GM19463 (cell line): ENCODE measurements around the gene CORO7.

Source experiments
- ATAC-seq: cut with Tn5 transposase; IDR thresholded peaks from one replicate; pipeline ENCODE4 v1.9.1; 2021; ENCODE audit warnings: mild to moderate bottlenecking, moderate library complexity; ENCODE audit not compliant: unreplicated experiment

Gene CORO7

DNA sequence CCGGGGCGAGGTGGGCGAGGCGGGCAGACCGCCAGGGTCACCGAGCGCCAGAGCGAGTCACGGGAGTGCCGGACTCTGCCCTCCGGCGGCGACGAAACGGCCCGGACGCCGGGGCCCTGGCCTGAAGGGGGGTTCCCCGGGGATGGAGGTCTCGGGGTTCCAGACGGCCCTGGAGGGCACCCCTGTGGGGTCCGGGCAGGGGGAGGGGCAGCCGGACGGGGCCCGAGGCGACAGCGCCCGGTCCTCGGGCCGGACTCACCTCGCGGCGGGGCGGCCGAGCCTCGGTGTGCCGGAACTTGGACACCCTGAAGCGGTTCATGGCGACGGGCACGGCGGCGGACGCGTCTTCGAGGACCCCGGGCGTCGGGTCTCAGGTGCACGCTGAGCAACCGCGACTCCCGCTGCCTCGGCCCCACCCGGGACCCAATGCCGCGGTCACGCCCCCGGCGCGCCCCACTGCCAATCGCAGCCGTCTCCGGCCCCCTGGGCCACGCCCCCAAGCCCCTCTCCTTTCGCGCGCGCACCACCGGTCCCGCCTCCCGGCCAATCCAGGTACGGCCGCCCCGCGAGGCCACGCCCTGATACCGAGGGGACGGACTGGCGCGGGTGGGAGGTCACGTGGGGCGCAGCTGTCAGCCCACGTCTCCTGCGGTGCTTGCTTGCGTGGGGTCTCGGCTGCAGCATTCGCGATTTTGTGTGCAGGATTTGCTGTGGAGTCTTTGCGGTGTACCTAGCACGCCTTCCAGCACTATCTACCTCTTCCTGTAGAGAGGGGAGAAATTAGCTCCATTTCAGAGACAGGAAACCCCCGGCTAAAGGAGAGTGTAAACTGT is at the start of gene CORO7:
Gene CORO7, minus strand, starts transcription at position 397 of the 833 bp plus-strand sequence. Its CDS starts 78 bp downstream, at position 319.
- peak; percentile 75 for ATAC-seq

DNA sequence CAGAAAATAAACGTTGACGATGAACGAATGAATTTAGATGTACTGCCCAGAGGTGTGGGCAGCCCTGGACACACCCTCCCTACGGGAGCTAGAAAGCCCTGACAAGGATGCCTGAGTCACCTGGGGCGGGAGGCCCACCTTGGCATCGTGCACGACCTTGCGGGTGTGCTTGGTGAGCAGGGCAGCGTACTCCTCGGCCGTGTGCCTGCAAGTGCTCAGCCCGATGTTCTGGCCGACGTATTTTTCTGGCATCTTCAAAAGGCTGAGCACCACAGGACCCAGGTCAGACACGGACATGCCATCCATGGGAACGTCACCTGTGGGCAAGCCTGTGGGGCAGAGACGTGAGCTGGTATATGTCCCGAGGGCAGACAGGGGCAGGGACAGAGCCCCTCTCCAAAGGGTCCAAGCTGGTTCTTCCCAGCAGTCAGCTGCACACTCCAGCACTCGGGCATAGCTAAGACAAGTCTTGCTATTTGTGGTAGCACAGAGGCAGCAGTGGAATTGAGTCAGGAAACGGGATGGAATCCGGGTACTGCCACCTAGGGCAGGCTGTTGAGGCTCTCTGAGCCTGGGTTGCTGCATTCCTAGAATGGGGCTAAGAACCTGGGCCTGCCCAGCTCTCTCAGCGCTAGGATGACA is 47.2 kb upstream of the CORO7 start:
- no peak for ATAC-seq

DNA sequence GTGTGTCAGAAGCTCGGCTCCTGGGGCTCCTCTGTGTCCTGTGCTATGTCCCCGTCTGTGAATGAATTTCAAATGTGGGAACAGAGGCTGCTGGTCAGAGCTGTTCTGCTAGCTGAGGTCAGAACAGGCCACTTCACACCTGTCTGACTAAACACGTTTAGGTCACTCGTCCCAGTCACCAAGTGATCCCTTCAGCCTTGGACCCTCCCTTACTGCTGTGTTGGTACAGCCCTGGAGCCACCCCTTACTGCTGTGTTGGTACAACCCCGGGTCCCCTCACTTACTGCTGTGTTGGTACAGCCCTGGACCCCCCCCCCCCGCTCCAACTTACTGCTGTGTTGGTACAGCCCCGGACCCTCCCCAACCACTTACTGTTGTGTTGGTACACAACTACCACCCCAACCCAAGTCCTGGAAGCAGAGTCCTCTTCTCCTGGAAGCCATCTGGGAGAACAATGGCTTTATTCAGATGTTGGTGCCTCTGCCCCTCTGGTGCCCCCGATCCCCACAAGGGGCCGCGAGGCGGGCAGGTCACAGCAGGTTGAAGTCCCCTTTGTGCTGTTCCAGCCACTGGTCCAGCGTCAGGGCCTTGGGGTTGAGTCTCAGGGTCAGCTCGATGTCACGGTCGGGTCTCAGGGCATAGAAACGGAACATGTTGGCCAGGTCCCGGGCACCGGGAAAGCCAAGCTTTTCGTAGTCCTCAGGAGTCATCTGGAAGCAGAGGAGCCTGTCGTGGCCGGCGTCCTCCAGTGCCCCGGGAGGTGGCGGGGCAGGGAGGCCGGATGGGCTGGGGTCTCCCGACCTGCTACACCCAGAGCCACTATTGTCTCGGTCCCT is 45.1 kb upstream of the CORO7 start:
- no peak for ATAC-seq

DNA sequence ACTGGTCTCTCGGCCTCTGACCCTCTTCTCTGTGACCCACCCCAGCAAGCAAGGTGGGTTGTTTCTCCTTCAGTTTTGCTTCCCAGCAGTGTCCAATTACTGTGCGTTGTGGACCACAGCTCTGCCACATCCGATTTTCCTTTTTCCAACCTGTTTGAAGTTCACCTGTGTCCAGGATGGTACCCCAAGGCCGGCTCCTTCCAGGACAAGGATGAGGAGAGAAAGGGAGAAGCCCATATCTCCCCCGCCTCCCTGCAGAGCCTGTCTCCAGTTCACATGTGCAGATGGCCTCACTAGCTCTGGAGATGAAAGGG is 44.5 kb upstream of the CORO7 start:
- no peak for ATAC-seq

DNA sequence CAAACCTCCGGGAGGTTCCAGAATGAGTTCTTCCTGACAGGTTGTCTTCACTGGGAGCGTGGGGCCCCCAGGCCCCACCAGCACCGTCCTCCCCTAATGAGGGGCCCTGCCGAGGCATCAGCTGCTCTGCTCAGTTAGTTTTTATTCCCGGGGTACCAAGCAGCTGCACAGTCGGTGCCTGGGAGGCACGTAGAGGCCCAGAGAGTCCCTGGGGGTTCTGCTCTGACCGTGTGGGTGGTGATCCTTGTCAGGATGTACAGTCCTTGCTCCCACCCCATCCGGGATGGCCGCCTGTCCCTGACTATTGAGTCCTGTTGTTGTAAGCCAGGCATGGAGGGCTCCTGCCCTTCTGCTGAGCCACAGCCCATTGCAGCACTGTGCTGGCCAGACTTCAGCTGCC is 39.6 kb upstream of the CORO7 start:
- no peak for ATAC-seq

DNA sequence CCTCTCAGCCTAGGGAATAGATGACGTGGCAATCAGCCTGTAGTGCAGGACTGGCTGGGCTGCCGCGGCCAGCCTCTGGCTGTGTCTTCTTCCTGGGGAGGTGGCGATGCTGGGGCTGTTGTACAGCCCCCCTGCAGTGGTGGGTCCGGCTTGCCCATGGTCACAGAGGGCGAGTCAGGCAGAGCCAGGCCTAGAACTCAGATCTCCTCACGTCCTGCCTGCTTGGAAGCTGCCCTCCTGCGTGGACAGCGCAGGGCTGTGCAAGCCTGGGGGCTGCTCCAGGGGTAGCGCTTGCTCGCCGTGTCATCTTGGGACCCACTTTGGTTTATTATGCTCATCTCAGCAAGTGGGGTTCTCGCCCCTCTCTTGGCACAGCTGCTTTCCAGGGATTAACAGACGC is 38.7 kb upstream of the CORO7 start:
- no peak for ATAC-seq

DNA sequence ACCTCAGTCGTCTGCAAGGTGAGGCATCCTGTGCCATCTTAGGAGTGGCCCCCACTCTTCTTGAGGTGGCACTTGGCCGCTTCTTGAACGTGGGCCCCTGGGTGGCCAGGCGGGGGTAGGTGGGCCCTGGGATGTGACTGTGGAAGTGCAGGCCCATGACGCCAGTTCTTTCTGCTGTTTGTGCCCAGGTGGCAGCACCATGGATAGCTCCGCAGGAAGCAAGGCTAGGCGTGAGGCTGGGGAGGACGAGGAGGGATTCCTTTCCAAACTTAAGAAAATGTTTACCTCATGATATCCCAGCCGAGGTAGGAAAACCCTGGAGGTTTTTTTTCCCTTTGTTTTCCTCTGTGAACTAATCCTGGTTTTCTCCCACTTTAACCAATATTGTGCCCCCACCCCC is 38.2 kb upstream of the CORO7 start:
- ATAC-seq = no peak

DNA sequence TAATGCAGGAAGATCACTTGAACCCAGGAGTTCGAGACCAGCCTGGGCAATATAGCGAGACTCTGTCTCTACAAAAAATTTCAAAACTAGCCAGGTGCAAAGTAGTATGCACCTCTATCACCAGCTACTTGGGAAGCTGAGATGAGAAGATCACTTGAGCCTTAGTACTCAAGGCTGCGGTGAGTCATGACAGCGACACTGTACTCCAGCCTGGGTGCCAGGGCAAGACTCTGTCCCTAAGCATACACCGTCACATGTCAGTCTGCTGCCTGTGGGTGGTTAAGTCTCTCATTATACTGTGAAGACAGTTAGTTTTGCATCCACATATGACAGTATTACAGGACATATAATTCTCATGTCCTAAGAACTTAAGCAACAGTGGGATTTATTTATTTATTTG is 36.3 kb upstream of the CORO7 start:
- ATAC-seq = no peak

DNA sequence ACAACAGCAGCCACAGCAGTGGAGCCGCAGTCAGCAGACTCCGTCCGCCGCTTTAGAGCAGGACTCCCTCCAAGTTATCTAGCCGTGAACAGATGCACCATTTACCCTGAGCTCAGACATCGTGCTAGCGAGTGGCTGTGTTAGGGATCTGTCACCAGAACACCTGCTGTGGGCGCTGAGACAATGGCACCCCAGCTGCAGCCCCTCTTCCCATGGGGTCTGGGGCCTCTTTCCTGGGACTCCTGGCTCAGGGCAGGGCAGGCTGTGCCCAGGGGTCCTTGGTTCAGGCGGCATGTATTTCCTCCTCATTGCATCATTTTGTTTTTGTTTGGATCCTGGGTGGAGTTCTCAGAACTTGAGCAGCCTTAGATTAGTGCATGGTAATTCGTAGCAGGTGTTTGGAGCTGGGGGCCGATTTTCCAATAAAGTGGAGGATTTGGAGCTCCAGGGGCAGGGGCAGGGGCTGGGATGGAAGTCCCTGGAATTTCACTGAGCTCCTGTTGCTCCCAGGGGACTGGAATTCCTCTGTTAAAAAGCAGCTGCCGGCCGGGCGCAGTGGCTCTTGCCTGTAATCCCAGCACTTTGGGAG is 34.6 kb upstream of the CORO7 start:
- ATAC-seq = no peak

DNA sequence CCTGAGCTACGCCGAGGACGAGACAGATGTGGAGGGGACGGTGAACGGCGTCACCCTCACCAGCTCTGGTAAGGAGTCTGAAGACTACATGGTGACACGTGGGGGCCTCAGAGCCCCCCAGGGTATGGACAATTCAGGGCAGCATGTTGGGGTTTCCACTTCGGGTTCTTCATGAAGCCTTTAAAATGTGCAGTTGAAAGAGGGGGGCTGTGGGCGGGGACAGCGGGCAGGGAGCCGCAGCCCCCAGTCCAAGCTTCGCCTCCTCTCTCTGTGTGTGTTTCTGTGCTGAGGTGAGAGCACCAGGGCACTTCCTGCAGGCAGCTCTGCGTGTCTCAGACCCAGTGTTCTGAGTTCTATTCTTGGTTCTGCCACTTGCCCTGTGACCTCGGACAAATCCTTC is 34.0 kb upstream of the CORO7 start:
- ATAC-seq = no peak

DNA sequence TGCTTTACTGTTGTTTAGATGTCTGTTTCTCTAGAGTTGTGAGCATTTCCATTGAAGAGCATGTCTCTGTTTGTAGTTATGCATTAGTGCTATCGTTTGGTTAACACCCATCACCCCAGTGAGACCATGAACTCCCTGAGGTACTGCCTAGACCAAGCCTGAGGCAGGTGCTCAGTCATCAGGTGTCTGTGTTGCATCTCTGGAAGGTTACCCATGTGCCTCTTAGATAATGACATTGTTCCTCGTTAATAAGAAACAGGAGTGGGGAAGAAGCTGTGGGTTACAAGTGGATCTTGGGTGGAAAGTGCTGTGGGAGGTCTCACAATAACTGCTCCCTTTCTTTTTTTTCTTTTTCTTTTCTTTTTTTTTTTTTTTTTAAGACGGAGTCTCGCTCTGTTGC is 27.6 kb upstream of the CORO7 start:
- no peak for ATAC-seq

DNA sequence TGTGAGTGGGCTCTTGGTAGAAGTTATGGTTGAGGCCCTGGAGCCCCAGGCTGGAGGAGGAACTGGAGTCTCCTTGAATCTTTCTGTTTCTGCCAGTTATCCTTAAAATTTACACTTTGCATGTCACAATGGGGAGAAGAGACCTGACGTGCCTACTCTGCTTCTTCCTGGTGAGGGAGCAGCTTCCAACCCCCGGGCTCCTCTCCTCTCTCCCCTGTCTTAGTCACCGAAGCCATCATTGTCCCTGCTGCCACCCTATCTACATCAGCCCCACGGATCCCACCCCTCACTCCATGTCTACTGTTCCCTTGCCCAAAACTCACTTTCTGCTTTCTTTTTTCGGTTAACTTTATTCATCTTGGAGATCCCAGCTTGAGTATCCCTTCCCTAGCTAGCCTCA is 26.9 kb upstream of the CORO7 start:
- ATAC-seq = no peak

DNA sequence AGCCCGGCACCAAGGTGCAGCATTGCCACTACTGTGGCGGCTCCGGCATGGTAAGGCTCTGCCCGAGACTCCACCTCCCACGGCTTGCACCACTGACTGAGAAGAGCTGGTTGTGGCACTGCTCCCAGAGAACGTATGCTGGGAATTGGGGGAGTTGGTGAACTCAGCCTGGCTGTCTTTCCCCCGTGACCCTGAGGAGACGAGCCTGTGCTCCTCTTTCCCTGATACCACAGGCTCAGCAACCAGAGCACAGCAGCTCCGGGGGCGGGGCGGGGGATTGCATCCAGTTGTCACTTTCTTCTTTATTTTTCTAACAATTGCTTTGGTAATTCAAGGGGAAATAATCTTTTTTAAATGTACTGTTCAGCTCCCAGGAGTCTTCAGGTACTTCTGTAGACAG is 26.0 kb upstream of the CORO7 start:
- ATAC-seq = no peak

DNA sequence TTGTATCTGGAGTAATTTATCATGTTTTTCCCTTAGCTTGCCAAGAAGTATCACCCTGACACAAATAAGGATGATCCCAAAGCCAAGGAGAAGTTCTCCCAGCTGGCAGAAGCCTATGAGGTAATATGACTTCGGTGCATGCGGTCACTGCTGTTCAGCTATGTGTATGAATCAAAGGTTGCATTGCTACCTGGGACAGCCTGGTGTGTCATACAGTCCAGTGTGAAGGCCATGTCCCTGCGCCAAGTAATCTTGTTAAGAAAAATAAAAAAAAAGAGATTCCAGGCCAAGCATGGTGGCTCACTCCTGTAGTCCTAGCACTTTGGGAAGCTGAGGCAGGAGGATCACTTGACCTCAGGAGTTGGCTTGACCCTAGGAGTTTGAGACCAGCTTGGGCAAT is 21.0 kb upstream of the CORO7 start:
- no peak for ATAC-seq

DNA sequence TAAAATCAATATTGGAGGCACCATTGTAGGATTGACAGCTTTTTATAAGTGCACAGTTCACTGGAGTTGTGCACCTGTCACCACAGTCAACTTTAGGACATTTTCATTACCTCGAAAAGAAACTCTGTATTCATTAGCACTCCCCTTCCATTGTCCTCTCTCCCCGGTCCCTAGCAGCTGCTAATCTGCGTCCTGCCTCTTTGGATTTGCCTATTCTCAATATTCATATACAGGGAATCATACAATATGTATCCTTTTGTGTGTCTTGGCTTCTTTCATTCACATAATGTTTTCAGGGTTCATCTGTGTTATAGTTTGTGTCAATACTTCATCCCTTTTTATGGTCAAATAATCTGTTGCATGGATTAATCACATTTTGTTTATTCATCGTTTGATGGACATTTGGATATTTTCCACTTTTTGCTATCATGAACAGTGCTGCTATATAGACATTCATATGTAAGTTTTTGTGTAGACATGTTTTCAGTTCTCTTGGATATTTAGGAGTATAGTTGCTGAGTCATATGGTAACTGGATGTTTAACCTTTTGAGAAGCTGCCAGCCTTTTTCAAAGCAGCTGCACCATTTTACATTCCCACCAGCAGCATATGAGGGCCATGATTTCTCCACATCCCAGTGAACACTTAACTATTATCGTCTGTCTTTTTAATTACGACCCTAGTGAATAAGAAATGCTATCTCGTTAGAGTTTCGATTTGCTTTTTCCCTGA is 19.1 kb upstream of the CORO7 start:
- no peak for ATAC-seq

DNA sequence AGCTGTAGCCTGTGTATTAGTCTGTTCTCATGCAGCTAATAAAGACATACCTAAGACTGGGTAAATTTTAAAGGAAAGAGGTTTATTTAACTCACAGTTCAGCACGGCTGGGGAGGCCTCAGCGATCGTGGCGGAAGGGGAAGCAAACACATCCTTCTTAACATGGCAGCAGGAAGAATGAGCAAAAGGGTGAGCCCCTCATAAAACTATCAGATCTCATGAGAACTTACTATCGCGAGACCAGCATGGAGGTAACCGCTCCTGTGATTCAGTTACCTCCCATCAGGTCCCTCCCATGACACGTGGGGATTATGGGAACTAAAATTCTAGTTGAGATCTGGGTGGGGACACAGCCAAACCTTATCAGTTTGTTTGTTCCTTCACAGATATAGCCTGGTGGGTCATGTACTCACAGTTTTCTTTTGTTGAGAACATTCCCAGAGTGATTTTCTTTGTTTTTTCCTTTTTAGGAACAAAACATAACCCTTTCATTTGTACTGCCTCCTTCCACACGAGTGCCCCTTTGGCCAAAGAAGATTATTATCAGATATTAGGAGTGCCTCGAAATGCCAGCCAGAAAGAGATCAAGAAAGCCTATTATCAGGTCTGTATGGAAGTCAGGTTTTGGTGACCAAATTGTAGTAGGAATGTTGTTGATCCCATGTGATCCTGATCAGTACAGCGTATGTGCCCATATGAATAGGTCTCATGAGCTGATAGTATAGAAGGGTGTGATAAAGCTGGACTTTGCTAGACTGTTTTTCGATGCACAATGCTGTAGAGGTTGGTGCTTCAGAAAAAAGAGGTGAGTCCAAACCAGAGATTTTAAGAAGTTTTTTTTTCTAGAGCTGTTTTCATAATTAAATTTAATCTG is 17.8 kb upstream of the CORO7 start:
- ATAC-seq = no peak

DNA sequence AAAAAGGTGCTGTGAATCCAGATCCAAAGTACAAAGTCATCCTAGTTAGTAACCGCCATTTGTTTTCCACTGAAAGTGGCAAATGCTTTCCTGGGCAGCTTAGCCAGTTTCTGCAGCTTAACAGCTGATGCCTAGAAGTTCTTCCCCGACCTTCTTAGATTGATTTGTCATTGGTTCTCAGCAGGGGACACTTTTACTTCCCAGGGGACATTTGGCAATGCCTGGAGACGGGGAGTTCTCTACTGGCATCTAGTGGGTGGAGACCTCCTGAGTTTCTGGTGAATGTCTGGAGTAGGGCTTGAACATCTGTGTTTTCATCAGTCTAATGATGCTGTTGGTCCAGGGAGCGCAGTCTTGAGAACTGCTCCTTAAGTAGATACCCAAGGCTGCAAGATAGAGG is 16.8 kb upstream of the CORO7 start:
- ATAC-seq = no peak

DNA sequence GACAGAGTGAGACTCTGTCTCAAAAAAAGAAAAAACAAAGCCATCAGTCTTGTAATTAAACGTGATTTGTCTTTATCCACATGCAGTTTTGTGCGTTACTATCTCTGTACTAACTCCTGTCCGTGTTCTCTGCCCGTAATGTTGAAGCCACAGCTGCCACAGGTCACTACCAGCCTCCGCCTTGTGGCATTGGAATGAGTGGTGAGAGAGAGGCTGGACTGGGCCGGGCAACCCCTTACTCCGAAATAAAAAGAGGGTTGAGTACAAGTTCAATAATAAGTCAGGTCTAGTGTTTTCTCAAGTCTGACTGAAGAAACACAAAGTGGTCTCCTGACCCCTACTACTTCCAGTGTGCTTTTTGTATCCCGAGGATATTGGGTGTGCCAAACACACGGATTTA is 14.6 kb upstream of the CORO7 start:
- no peak for ATAC-seq

DNA sequence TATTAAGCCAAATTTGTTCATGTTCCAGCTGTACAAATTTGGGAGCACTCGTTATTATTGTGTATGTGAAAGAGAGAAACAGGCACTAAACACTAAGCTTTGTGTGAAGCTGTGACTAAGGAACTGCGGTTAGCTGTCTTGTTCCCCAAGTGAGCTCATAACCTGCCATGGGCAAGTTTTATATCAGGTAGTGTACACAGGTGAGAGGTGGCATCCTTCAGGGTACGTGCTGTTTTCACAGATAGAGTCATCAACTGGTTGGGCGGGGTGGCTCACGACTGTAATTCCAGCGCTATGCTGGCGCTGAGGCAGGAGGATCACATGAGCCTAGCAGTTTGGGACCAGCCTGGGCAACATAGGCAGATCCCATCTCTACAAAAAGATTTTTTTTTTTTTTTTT is 12.1 kb upstream of the CORO7 start:
- ATAC-seq = no peak
